Left lung (tissue), 10 donors: ENCODE data around the gene LRRC37A3. TPM values are rescaled to one million over a fixed set of nuclear protein-coding genes. Genes with fewer than 3 reads are reported as not detected.
"Not testable (repeated sequence)": the region's sequence is repeated elsewhere in the genome, so short reads cannot be mapped to it uniquely, and the experiment has no call there.

Experiments used
- ATAC-seq: fragments of 200-7000 bp; cut with Tn5 transposase; one replicate; pipeline ENCODE4 v1.9.1; 2020; ENCODE audit warnings: moderate library complexity
- DNase-seq, 4 donors: peaks; one replicate each; pipeline ENCODE4 v3.0.0-alpha.2; 2013 to 2020
- H3K27ac ChIP-seq, 2 donors: fragments of 200-600 bp; sonication (generic) in 1 of 2; one replicate each; pipeline versions ENCODE4 v1.5.0 to v1.8.0; 2020 to 2021
- H3K27me3 ChIP-seq, 2 donors: fragments of 200-600 bp; sonication (generic) in 1 of 2; one replicate each; pipeline versions ENCODE4 v1.5.0 to v1.8.0; 2020 to 2021
- H3K36me3 ChIP-seq, 2 donors: fragments of 200-600 bp; sonication (generic) in 1 of 2; one replicate each; pipeline versions ENCODE4 v1.5.0 to v1.8.0; 2020 to 2021
- H3K4me1 ChIP-seq, 2 donors: fragments of 200-600 bp; one replicate each; pipeline ENCODE4 v1.8.0; 2021
- H3K4me3 ChIP-seq, 2 donors: fragments of 200-600 bp; sonication (generic) in 1 of 2; one replicate each; pipeline versions ENCODE4 v1.5.0 to v1.8.0; 2020 to 2021; ENCODE audit warnings: mild to moderate bottlenecking in 1 of 2
- H3K9me3 ChIP-seq, 2 donors: fragments of 200-600 bp; sonication (generic) in 1 of 2; one replicate each; pipeline versions ENCODE4 v1.5.0 to v1.8.0; 2020 to 2021
- intact Hi-C, 2 donors: fragments of 100-400 bp; cut with DNase I; formaldehyde crosslinking; loops; one replicate each; pipeline versions ENCODE4 v1.11.2 to v1.14.2; 2022
- polyA plus RNA-seq, 6 donors: library from polyadenylated mRNA; unstranded; fragments of 120-200 nt; gene quantifications; one replicate each; pipeline ENCODE4 v1.2.1, GENCODE V29; 2013; ENCODE audit not compliant: insufficient read length in 6 of 6
- total RNA-seq, 2 donors: library from RNA; stranded (reverse); fragmentation: NEBNext Ultra II Directional; extraction: Animal tissue kit (Norgen Biotek cat#: 25700); gene quantifications; one replicate each; pipeline ENCODE4 v1.2.1, GENCODE V29; 2021
- donor health status: DM: no; HTN: yes; CAD: no.
- donor health status: DM: no; HTN: no; CAD: no.

Gene LRRC37A3
- total and polyA plus RNA-seq, 8 donors = 9.8 to 45.0 (median 29.6) TPM

DNA sequence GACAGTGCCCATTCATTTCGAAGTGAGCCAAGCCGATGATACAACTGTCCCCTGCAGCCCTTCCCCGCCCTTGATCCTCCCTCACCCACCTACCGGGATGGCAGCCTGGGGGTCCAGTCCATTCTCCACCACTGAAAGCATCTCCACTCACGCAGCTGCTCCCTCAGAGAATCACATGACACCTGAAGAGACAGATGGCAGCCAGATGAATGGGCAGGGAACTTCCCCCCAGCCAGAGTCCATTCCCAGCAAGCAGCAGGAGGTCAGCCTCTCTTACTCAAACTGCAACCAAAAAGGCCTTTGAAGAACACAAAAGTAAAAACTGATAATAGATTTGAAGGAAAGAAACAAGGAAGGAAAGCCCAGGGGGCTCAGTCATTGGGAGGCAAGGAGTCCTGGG, 90.2 kb downstream of the LRRC37A3 start:
- H3K36me3 ChIP-seq = peaks cover 0 to 22% of the 10 kb centered on the region in 2 donors
- intact Hi-C loops, ATAC-seq, DNase-seq, H3K27me3 ChIP-seq, H3K27ac ChIP-seq, H3K4me3 ChIP-seq, H3K9me3 ChIP-seq: not testable (repeated sequence)
- H3K4me1 ChIP-seq = peaks cover 0 to 33% of the 10 kb centered on the region in 2 donors

DNA sequence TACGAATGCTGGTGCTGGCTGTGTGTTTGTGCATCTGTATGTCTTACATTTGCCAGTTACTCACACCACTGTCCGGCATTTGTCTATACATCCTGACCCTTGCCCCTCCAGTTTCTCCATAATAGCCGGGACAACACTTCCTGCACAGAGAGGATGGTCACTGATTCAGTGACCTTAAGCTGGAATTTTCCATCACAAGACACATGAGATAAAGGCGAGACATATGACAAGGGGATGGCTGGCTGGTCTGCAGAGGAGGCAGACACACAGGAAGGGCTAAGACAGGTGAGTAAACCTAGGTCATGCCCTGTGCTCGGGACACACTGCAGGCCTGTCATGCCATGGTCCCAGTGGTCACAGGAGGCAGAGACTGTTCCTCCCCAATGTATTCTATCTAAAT, 100.4 kb downstream of the LRRC37A3 start:
- H3K9me3 ChIP-seq, ATAC-seq, H3K4me1 ChIP-seq, intact Hi-C loops, H3K27ac ChIP-seq, H3K4me3 ChIP-seq, DNase-seq, H3K27me3 ChIP-seq: not testable (repeated sequence)
- peaks cover 0 to 86% of the 10 kb centered on the region in 2 donors for H3K36me3 ChIP-seq

DNA sequence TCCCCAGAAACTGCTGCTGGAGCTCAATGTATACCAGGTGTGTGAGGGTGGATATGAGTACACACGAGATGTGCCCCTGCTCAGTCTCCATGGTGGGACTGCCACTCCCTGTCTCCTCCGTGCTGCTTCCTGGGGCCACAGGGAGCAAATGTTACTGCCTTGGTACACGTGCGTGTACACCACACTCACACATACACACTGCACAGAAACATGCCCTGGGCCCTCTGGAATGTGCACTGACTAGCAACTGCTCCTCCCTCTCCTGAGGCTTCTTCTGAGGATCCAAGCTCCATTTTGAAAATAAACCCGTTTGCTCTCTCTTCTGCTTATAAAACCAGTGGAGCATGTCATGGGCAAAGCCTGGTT, 103.5 kb downstream of the LRRC37A3 start:
- peak; percentile 32 for ATAC-seq
- H3K9me3 ChIP-seq, H3K4me1 ChIP-seq, H3K27me3 ChIP-seq, H3K27ac ChIP-seq, intact Hi-C loops, DNase-seq, H3K4me3 ChIP-seq: not testable (repeated sequence)
- H3K36me3 ChIP-seq = peaks cover 0 to 62% of the 10 kb centered on the region in 2 donors

DNA sequence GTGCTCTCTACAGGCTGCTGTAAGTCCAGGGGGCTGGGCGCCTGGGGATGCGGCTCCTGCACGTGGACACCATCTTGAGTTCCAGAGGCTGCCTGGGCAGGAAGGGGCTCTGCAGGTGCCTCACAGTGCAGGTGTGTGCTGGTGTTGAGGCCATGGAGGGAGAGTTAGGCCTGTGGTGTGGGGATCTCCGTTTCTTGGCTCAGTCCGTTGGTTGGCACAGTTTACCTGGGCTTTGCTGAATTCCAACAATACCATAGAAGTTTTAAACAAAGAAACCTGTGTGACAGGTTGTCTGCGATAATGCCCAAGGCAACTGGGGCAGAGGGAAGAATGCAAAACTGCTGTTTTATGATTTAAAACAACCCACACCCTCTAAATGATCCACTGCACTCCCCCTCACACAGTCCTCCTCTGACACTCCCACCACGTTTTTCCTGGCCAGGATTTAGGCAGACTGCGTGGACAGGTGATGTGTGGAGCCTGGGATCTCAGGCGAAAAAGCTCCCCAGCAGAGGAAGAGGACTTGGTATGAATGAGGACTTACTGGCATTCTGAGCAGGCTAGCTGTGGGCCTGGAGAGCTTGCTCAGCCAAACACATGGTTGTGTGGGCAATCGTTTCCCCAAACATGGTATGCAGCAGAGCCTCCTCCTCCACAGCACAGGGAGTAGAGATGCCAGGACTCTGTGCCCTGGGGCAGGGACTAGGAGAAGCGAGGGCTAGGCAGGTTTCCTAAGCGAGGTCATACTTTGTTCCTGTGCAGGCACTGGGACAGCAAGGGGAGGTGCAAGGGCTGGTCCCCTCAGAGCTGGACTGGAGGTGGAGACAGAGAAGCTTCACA, 104.1 kb downstream of the LRRC37A3 start:
- H3K9me3 ChIP-seq, H3K27me3 ChIP-seq, intact Hi-C loops, DNase-seq, H3K4me1 ChIP-seq, H3K27ac ChIP-seq, H3K4me3 ChIP-seq: not testable (repeated sequence)
- ATAC-seq = peak; percentile 69
- H3K36me3 ChIP-seq = peaks cover 0 to 56% of the 10 kb centered on the region in 2 donors

DNA sequence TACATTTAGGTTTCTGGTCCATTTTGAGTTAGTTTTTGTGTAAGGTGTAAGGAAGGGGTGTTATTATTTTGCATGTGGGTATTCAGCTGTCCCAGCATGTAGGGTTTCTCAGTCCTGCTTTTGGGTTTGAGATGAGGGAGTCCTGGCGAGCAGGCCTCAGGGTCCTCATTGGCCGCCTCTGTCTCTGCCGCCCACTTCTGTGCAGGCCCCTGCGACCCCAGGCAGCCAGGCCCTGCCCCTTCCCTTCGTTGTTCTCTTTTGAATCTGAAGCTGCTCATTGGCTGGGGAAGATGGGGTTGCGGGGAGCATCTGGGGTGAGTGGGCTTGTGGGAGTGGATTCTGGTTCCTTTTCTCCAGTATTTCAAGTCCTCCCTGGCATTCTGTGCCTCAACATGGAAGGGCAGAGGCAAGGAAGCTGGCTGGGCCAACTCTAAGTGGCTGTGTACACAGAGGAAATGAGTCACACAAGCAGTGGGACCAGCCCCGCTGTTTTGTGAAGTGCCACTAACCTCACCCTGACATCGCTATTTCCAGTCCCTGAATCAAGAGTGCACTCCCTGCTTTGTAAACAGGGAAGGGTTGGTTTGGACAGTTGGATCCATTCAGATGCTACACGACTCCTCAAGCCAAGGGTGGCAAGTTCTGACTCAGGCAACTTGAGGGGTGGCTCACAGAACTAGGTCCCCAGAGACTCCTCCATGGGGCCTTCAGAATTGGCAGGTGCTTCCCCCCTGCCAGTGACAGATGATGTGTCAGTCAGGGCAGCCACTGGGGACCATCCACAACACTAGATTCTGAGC, 110.9 kb downstream of the LRRC37A3 start:
- intact Hi-C loops, H3K9me3 ChIP-seq, H3K27me3 ChIP-seq, H3K4me3 ChIP-seq: not testable (repeated sequence)
- Histone ChIP-seq H3K4me1 (peaks cover 0 to 24% of the 10 kb centered on the region in 2 donors), H3K36me3 (peaks cover 0 to 16% of the 10 kb centered on the region in 2 donors), H3K27ac (peak overlapping the region; percentile 68 to 69)
- DNase-seq = peak in 3 of 4 donors; percentile 42 to 89 (median 85)
- ATAC-seq = peak; percentile 97

Other genes starting within 250 kb of the LRRC37A3 start
- gene GNA13, start 137.3 kb upstream of the LRRC37A3 start, total RNA-seq = 10 to 100 TPM; 41.5 to 55.0 TPM
- gene GNA13, start 137.3 kb upstream of the LRRC37A3 start, polyA plus RNA-seq = 10 to 100 TPM; 57.7 to 64.9 (median 61.2) TPM
- gene RGS9, start 217.9 kb upstream of the LRRC37A3 start, total RNA-seq = 1 to 10 TPM; 4.0 to 6.4 TPM
- gene RGS9, start 217.9 kb upstream of the LRRC37A3 start, polyA plus RNA-seq = 10 to 100 TPM in 5 of 6 donors, 1 to 10 TPM in 1; 9.3 to 17.2 (median 13.1) TPM